ENCODE measurements around the gene ACIN1.

The ACIN1 gene

GRCh38 chr14:23105348-23105824 is 10.4 kb upstream of the ACIN1 start:
- DNase-seq: no peak

GRCh38 chr14:23104591-23105347 is 9.8 kb upstream of the ACIN1 start, which contains the start of gene CIROP:
Gene CIROP (minus strand): TSS chr14:23104989. CDS start chr14:23104920, 69 bp downstream.
- DNase-seq: no peak

GRCh38 chr14:23104070-23104590 is 9.2 kb upstream of the ACIN1 start:
- DNase-seq: no peak

GRCh38 chr14:23103581-23103980 is 8.6 kb upstream of the ACIN1 start:
- DNase-seq: no peak

DNA sequence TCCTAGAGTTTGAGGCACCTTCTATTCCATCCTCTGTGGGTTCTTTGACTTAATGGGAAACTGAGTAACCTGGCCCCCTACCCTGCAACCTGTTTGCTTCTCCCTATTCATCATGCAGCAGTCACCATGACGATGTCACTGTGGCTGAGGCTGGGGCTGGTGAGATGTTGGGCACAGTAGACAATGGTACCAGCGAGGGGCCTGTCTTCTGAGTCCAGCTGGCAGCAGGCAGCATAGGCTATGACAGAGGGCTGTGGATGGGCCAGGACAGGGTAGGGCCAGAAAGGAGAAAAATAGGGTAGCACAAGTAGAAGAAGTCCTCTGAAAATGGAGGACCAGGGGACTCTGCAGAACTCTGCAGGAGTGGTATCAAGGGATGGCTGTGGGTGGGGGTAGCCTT is 7.9 kb upstream of the ACIN1 start:
- DNase-seq: no peak

DNA sequence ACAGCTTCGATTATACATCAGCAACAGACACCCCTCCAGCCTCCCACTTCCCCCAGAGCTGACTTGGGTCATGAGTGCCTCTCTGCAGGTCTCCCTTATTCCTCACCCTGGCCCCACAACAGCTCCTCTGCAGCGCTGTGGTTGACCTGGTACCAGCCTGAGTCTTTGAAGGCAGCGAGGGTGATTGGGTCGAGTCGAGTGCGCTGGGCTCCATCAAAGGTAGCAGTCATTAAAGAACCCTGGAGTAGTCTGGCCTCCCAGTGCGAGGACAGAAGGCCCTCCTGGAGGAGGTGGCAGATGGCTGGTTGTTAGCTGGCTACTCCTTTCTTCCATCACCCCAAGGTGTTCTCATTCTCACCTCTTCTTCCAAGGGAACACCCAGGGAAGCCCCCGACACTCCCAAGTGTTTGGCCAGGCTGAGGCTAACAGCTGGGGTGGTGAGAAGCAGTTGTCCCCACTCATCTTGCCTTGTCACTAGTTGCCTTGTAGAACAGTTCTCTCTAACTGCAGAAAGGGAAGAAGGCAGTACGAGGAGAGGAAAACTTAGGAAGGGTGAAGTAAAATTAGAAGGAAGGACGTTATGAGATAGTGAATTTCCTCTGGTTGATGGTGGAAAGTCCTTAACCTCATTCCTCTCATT is 7.2 kb upstream of the ACIN1 start:
- DNase-seq: no peak

- DNase-seq: no peak
These were observed 6.5 kb upstream of the ACIN1 start for GRCh38 chr14:23101213-23101970.

DNA sequence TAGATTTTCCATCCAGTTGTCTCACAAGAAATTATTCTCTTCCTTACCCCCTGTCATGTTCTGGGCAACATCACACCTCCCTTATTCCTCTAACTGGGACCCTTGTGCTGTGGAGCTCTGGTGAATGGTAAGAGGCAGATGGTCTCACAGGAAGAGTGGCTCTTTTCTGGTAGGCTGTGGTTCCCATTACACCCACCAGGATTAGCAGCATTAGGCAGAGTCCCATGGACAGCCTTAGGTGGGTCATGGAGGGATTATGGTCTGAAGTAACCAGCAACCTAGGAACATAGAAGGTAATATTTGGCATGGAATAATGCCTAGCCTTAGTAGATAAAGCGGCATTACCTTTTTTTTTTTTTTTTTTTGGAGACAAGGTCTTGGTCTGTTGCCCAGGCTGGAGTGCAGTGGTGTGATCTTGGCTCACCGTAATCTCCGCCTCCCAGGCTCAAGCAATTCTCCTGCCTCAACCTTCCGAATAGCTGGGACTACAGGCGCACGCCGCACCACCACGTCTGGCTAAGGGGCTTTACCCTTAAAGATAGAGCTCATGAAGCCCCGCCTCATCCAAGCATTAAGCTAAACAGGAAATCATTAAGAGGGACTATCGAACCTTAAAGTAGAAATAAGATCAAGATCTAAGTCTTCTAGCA is 4.4 kb upstream of the ACIN1 start:
- no peak for DNase-seq

DNA sequence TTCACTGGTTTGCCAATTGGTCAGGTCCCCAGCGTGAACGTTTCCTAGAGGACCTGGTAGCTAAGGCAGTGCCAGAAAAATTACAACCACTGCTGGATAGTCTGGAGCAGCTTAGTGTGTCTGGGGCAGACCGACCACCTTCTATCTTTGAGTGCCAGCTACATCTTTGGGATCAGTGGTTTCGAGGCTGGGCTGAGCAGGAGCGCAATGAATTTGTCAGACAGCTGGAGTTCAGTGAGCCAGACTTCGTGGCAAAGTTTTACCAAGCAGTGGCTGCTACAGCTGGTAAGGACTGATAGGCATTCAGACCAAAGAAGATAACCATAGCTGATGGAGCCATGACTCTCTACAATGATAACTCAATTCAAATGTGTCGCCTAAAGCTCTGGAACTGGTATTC is 2.9 kb upstream of the ACIN1 start:
- no peak for DNase-seq

GRCh38 chr14:23095196-23096108 is 516 bp upstream of the ACIN1 start, which contains the start of gene C14orf119:
Gene C14orf119 (plus strand): TSS chr14:23095505. CDS start chr14:23097659, 2,154 bp downstream.
- DNase-seq: no peak

DNA sequence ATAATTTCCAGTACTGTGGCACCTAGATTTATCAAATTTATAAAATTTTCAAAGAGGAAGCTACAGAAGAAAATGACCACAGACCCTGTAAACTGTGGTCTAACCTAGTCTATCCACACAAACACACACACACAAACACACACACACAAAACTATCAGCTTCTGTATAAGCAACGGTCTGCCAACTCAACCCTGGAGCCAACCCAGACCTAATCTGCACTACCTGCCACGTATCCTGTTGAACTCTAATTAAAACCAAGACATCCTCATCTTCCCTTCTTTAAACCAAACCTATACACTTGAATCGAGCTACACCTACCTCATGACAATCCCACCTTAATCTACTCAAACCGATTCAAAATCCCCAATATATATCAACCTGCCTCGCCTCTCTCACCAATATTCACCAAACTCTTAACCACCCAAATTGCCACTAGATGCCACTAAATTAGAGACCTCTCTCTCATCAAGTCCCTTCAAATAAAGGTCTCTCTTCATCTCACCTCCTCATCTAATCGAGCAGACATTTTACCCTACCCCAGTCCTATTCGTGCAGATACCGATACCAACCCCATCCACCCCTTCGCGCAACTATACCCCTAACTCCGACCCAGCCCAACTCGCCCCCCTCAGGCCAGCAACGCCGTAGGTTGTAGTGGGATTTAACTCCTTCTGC is 808 bp downstream of the ACIN1 start:
- no peak for DNase-seq

DNA sequence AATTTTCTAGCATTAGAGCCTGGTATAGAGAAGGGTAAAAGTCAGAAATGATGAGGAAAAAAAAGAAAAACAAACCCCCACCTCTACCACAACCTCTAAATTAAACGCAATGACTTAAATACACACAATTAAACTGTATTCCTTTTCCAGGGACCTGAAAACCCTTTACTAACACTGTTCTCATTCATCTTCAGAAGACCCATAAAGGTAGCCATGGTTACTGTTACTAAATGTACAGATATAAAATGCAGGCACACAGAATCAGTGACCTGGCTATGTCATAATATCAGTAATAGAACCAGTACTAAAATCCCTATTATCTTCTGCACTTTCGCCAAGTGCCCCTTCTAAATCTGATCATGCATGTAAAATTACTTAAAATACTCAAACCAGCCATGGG is 1.4 kb downstream of the ACIN1 start:
- DNase-seq: no peak

DNA sequence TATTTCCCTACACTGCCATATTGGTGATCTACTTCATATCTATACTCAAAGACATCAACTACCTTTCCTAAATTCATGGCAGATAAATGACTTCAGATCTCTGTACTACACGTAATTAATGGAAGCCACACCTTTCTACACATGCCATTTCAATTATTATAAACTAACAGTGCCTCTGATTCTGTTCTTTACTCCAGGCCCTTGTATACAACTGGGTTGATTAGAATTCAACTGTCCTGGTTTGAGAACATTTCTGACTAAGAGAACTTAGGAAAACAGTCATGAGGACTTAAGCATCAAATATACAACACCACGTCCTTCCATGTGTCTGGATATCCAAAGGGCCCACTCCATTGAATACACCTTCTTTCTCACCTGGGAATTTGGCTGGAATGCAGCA is 1.8 kb downstream of the ACIN1 start:
- no peak for DNase-seq

- DNase-seq: no peak
These were observed 3.4 kb downstream of the ACIN1 start for GRCh38 chr14:23091294-23092225.

DNA sequence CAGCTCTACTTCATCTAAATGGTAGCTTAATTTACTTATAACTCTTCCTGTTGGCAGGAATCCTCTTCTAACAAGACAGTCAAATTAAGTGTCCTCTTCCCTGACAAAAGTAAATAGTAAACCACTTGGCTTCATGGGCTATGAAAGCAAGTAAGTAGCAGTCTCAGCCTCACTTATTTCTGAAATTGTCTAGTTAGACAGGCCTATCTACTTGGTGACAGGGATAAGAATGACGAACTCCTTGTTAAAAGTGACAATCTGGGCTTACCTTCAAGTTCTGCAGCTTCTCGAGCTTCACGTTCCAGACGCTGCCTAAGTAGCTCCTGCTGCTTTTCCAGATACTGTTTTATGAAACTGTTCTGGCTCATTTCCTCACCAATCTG is 4.7 kb downstream of the ACIN1 start:
- no peak for DNase-seq

DNA sequence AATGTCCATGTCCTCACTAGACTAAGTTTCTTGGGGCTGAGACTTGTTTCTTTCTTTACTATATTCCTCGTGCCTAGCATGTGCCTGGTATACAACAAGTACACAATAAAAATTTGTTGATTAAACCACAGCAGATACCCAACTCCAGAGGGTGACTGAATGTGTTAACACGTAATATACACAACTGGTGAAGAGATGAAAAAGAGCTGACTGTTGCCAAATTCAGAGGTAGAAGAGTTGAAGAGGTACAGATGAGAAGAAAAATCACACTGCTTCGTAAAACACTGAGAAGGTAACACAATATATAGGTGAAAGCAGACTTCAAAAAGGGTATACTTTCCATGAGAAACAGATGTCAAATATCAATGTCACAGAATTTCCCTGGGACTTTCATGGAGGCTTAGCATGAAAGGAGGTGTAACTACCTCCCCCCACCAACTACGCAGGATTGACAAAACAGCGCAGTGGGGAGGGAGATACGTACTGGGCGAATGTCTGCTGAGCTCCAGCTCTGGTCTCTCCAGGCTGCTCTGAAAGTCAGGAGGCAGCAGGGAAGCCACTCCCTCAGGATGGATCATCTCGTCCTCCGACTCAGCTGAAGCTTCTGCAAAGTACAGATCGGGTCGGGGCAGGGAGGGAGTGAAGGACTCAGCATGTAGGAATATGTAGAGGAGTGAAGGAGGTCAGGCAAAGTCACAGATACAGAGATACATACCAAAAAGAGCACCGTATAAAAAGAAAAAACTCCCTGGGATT is 5.3 kb downstream of the ACIN1 start:
- no peak for DNase-seq

DNA sequence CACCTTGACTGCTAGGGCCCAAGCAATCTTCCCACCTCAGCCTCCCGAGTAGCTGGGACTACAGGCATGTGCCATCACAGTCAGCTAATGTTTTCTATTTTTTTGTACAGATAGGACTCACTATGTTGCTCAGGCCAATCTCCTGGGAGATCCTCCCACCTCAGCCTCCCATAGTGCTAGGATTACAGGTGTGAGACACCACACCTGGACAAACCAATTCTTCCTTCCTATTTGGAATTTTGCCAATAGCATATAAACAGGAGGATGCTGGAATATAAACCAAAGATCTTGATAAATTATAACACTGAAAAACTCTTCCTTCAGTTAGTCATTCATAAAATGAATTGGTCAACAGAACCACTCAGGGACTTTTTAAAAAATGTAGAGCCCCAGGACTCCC is 8.4 kb downstream of the ACIN1 start:
- DNase-seq: no peak

DNA sequence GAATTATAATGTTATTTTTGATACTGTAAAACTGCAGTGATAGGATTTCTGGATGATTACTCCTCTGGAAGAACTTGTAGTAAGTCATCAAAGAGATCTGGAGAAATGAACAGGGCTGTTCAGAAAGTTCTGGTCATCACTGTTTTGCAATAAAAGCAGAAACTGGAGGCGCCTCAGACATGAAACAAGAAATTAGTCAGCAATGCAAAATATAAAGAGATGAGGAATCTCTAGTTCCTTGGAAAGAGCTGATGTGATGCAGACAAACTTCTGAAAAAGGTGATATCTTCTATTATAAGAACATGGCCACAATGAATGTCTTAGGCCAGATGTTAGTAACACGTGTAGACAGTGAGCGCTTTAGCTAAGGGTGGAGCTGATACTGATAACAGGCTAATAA is 9.5 kb downstream of the ACIN1 start:
- no peak for DNase-seq

- no peak for DNase-seq
These were observed 14.5 kb downstream of the ACIN1 start for GRCh38 chr14:23080474-23080873.

All from NCI-H1930 (cell line).